ENCODE measurements around the gene BID.

The BID gene

DNA sequence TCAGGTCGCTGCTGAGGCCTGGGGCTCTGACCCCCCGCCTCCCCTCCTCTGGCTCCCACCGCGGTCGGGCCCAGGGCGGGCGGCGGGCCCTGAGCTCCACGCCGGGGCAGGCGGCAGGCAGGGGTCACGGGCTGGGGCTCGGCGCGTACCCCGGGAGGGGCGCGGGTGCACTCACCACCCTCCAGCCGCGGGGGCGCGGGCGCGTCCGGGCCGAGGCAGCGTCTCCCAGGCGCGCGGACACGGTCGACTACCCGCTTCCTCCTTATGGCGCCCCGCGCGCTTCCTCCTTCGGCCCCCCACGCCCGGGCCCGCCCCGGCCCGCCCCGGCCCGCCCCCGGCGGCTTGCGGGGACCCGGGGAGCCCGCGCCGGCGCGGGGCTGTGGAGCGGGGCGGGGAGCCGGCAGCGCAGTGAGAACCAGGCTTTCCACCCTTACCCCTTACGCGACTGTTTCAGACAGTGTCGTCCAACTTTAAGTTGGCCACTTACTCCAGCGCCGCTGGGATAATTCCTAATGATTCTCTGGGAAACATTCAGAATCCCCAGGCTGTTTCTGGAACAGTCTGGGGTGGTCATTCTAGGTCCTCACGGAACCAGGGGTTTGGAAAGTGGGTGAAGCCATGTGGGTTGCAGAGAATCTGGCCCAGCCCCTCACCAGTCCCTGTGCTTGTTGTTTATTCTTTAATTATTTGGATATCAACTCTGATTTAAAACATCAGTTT lies at the start of gene BID:
Gene BID (minus strand): TSS at position 264 of the 720 bp plus-strand sequence. CDS start 24,353 bp downstream, outside the sequence.
- CTCF ChIA-PET: interaction anchor here (1.7 to 3.9 kb wide), 4 partner anchors 17 to 302 kb away, joined by 7 to 46 read pairs (median 10); no protein-coding TSS in a partner anchor
- POLR2A ChIA-PET: no interaction called here
- DNase-seq (ENCODE audit: extremely low spot score): peak; percentile 69
- TF ChIP-seq, protein P1, sequence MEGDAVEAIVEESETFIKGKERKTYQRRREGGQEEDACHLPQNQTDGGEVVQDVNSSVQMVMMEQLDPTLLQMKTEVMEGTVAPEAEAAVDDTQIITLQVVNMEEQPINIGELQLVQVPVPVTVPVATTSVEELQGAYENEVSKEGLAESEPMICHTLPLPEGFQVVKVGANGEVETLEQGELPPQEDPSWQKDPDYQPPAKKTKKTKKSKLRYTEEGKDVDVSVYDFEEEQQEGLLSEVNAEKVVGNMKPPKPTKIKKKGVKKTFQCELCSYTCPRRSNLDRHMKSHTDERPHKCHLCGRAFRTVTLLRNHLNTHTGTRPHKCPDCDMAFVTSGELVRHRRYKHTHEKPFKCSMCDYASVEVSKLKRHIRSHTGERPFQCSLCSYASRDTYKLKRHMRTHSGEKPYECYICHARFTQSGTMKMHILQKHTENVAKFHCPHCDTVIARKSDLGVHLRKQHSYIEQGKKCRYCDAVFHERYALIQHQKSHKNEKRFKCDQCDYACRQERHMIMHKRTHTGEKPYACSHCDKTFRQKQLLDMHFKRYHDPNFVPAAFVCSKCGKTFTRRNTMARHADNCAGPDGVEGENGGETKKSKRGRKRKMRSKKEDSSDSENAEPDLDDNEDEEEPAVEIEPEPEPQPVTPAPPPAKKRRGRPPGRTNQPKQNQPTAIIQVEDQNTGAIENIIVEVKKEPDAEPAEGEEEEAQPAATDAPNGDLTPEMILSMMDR (IDR thresholded peaks at IDR 0.05; ENCODE audit: control extremely low read depth, extremely low read depth, low read depth, missing control alignments): no peak

DNA sequence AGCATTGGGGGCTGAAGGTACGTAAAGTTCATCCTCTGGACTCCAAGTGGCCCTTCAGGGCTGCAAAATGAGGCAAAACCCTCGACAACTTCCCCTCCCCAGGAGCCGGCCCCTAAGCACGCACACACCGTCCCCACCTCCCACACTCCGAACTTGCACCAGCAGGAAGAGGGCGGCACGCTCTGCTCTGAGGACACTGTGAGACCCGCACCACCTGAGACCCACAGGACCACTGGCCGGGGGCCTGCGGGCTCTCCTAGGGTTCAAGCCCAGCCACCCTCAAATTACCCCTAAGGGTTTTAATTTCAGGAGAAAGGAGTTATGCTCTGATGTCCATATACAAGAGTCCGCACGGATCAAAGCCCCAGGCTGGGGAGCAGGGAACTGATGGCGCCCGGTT lies 49.7 kb upstream of the BID start:
- TF ChIP-seq, protein P1 (IDR thresholded peaks at IDR 0.05; ENCODE audit: control extremely low read depth, extremely low read depth, low read depth, missing control alignments): no peak
- POLR2A ChIA-PET: no interaction called here
- CTCF ChIA-PET: interaction anchor here (1.4 kb wide), 1 partner anchor 11 kb away, joined by 3 read pairs; no protein-coding TSS in a partner anchor

DNA sequence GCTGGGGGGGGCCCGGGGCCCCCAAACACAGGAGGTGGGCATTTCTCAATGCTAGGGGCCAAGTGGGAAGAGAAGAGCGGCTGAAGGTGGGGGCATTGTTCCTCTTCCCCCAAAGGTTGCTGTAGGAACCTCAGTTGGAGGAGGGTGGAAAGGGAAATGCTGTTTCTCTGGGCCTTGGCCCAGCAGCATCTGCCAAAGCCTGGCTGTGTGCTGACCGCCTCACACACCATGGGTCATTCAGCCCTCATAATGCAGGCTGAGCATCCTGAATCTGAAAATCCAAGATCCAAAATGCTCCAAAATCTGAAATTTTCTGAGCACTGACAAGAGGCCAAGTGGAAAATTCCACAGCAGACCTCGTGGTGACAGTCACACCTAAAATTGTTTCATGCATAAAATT lies 49.0 kb upstream of the BID start:
- ChIA-PET POLR2A (no interaction called here), CTCF (interaction anchor here (1.4 kb wide), 1 partner anchor 253 kb away, joined by 5 read pairs; no protein-coding TSS in a partner anchor)
- DNase-seq (ENCODE audit: extremely low spot score): no peak
- TF ChIP-seq, protein P1 (IDR thresholded peaks at IDR 0.05; ENCODE audit: control extremely low read depth, extremely low read depth, low read depth, missing control alignments): no peak

More for the DNA sequence above, 49.7 kb upstream of the BID start:
- DNase-seq (ENCODE audit: extremely low spot score): no peak

- DNase-seq (ENCODE audit: extremely low spot score): no peak
- TF ChIP-seq, protein P1 (IDR thresholded peaks at IDR 0.05; ENCODE audit: control extremely low read depth, extremely low read depth, low read depth, missing control alignments): no peak
- ChIA-PET POLR2A (no interaction called here), CTCF (interaction anchor here (1.4 to 2.1 kb wide), 2 partner anchors 8 to 254 kb away, joined by 5 to 9 read pairs; no protein-coding TSS in a partner anchor)
Observed at GRCh38 chr22:17822087-17822486, 47.8 kb upstream of the BID start.

- TF ChIP-seq, protein P1 (IDR thresholded peaks at IDR 0.05; ENCODE audit: control extremely low read depth, extremely low read depth, low read depth, missing control alignments): no peak
- ChIA-PET CTCF (interaction anchor here (1.2 to 2.1 kb wide), 2 partner anchors 9 to 79 kb away, joined by 3 to 9 read pairs; no protein-coding TSS in a partner anchor), POLR2A (no interaction called here)
- no peak for DNase-seq (ENCODE audit: extremely low spot score)
Observed at GRCh38 chr22:17820879-17821439, 46.7 kb upstream of the BID start.

DNA sequence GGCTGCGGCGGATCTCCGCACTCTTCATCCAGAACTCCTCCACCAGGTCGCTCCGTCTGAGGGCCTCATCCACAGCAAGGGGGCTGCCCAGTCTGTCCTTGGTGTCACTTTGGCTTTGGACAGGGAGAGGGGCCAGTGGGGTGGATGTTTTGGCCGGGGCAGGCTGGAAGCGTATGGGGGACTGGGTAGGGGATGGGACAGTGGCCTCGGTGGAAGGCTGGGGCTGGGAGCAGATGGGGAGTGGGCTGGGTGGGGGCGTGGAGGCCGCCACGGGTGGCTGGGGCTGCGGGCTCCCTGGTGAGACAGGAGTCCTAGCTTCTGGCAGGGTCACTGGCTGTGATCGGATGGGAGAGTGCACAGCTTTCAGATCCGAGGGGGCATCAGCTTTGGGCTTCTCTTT lies 44.4 kb upstream of the BID start:
- ChIA-PET POLR2A (no interaction called here), CTCF (interaction anchor here (0.8 to 4.0 kb wide), 5 partner anchors 11 to 259 kb away, joined by 3 to 21 read pairs (median 3); no protein-coding TSS in a partner anchor)
- TF ChIP-seq, protein P1 (IDR thresholded peaks at IDR 0.05; ENCODE audit: control extremely low read depth, extremely low read depth, low read depth, missing control alignments): no peak
- DNase-seq (ENCODE audit: extremely low spot score): no peak

Data from GM10248 (cell line).